ENCODE measurements around the gene KLHL15. TPM values are rescaled to one million over a fixed set of nuclear protein-coding genes. Genes with fewer than 3 reads are reported as not detected.

KLHL15 gene
- total RNA-seq, 1 donor from 2014 or later, result 9.8 TPM

GRCh38 chrX:23954396-23954795 is 72.6 kb downstream of the KLHL15 start:
- no peak for DNase-seq (ENCODE audit: extremely low spot score in 2 of 2)
- Histone ChIP-seq H3K27me3 (no peaks in the 10 kb centered on the region), H3K9me3 (no peaks in the 10 kb centered on the region), H3K4me3 (no peak overlapping the region), H3K4me1 (no peaks in the 10 kb centered on the region), H3K36me3 (no peaks in the 10 kb centered on the region), H3K27ac (no peak overlapping the region)
- intact Hi-C loops (cut with DNase I), result no loop called here
- TF ChIP-seq CTCF (IDR thresholded peaks at IDR 0.05), result no peak
- TF ChIP-seq POLR2AphosphoS5 (IDR thresholded peaks at IDR 0.05; ENCODE audit: insufficient read depth in 1 of 2, low read depth in 1 of 2), result no peak
- TF ChIP-seq POLR2A (IDR thresholded peaks at IDR 0.05), result no peak

GRCh38 chrX:23953908-23954269 is 73.1 kb downstream of the KLHL15 start:
- H3K36me3 ChIP-seq, result no peaks in the 10 kb centered on the region
- no peak overlapping the region for H3K27ac ChIP-seq
- no peaks in the 10 kb centered on the region for H3K9me3 ChIP-seq
- DNase-seq (ENCODE audit: extremely low spot score in 2 of 2), result no peak
- H3K4me1 ChIP-seq, result no peaks in the 10 kb centered on the region
- no peaks in the 10 kb centered on the region for H3K27me3 ChIP-seq
- no peak for TF ChIP-seq POLR2AphosphoS5 (IDR thresholded peaks at IDR 0.05; ENCODE audit: insufficient read depth in 1 of 2, low read depth in 1 of 2)
- no peak for TF ChIP-seq CTCF (IDR thresholded peaks at IDR 0.05)
- TF ChIP-seq POLR2A (IDR thresholded peaks at IDR 0.05), result no peak
- H3K4me3 ChIP-seq, result no peak overlapping the region
- intact Hi-C loops (cut with DNase I), result no loop called here

- Histone ChIP-seq H3K27me3 (no peaks in the 10 kb centered on the region), H3K27ac (no peak overlapping the region), H3K4me1 (no peaks in the 10 kb centered on the region), H3K4me3 (no peak overlapping the region), H3K36me3 (no peaks in the 10 kb centered on the region), H3K9me3 (no peaks in the 10 kb centered on the region)
- no peak for DNase-seq (ENCODE audit: extremely low spot score in 2 of 2)
- intact Hi-C loops (cut with DNase I), result no loop called here
- no peak for TF ChIP-seq POLR2A (IDR thresholded peaks at IDR 0.05)
- no peak for TF ChIP-seq CTCF (IDR thresholded peaks at IDR 0.05)
- no peak for TF ChIP-seq POLR2AphosphoS5 (IDR thresholded peaks at IDR 0.05; ENCODE audit: insufficient read depth in 1 of 2, low read depth in 1 of 2)
Observed at GRCh38 chrX:23952984-23953907, 73.7 kb downstream of the KLHL15 start.

- Histone ChIP-seq H3K27ac (no peak overlapping the region), H3K4me3 (no peak overlapping the region), H3K36me3 (no peaks in the 10 kb centered on the region), H3K9me3 (no peaks in the 10 kb centered on the region), H3K27me3 (no peaks in the 10 kb centered on the region), H3K4me1 (no peaks in the 10 kb centered on the region)
- no peak for DNase-seq (ENCODE audit: extremely low spot score in 2 of 2)
- no peak for TF ChIP-seq CTCF (IDR thresholded peaks at IDR 0.05)
- no peak for TF ChIP-seq POLR2AphosphoS5 (IDR thresholded peaks at IDR 0.05; ENCODE audit: insufficient read depth in 1 of 2, low read depth in 1 of 2)
- no peak for TF ChIP-seq POLR2A (IDR thresholded peaks at IDR 0.05)
- intact Hi-C loops (cut with DNase I), result no loop called here
Observed at GRCh38 chrX:23952391-23952790, 74.6 kb downstream of the KLHL15 start.

- DNase-seq (ENCODE audit: extremely low spot score in 2 of 2), result no peak
- H3K36me3 ChIP-seq, result no peaks in the 10 kb centered on the region
- H3K9me3 ChIP-seq, result no peaks in the 10 kb centered on the region
- H3K4me1 ChIP-seq, result no peaks in the 10 kb centered on the region
- no peak overlapping the region for H3K27ac ChIP-seq
- TF ChIP-seq CTCF (IDR thresholded peaks at IDR 0.05) (no peak), POLR2AphosphoS5 (IDR thresholded peaks at IDR 0.05; ENCODE audit: insufficient read depth in 1 of 2, low read depth in 1 of 2) (no peak), POLR2A (IDR thresholded peaks at IDR 0.05) (no peak)
- H3K27me3 ChIP-seq, result no peaks in the 10 kb centered on the region
- H3K4me3 ChIP-seq, result no peak overlapping the region
- intact Hi-C loops (cut with DNase I), result no loop called here
Observed at GRCh38 chrX:23945206-23945605, 81.8 kb downstream of the KLHL15 start.

Data from vagina (tissue), 2 donors.